Gastrocnemius medialis (tissue), 4 donors: ENCODE results near the gene SSPN. TPM values are rescaled to one million over a fixed set of nuclear protein-coding genes. Genes with fewer than 3 reads are reported as not detected.

ENCODE experiments used
- ATAC-seq, 2 donors: fragments of 150-250 bp; one replicate each; pipeline ENCODE4 v1.9.1; 2016
- DNase-seq, 2 donors: peaks; one replicate each; pipeline ENCODE4 v3.0.0-alpha.2; 2019
- H3K27ac ChIP-seq, 4 donors: fragments of 200-600 bp; sonication (generic); 1 replicate in 1 of 4; 2 replicates in 3 of 4; pipeline ENCODE4 v1.5.1; 2016 to 2018; ENCODE audit warnings: mild to moderate bottlenecking in 2 of 4, moderate library complexity in 1 of 4
- H3K27me3 ChIP-seq, 3 donors: fragments of 200-600 bp; sonication (generic) in 2 of 3; 1 replicate in 1 of 3; 2 replicates in 2 of 3; pipeline versions ENCODE4 v1.5.1 to v1.6.0; 2016 to 2019; ENCODE audit warnings: mild to moderate bottlenecking in 1 of 3, moderate library complexity in 1 of 3
- H3K36me3 ChIP-seq, 2 donors: fragments of 200-600 bp; sonication (generic) in 1 of 2; one replicate each; pipeline ENCODE4 v1.5.1; 2017 to 2018
- H3K4me1 ChIP-seq, 2 donors: fragments of 200-600 bp; sonication (generic) in 1 of 2; one replicate each; pipeline ENCODE4 v1.5.1; 2016 to 2017; ENCODE audit warnings: mild to moderate bottlenecking in 2 of 2
- H3K4me3 ChIP-seq, 4 donors: fragments of 200-600 bp; sonication (generic) in 3 of 4; 1 replicate in 1 of 4; 2 replicates in 3 of 4; pipeline ENCODE4 v1.5.1; 2016 to 2019; ENCODE audit warnings: mild to moderate bottlenecking in 2 of 4
- H3K9me3 ChIP-seq, 3 donors: fragments of 200-600 bp; sonication (generic) in 2 of 3; 1 replicate in 1 of 3; 2 replicates in 2 of 3; pipeline ENCODE4 v1.5.1; 2016 to 2019
- POLR2A ChIP-seq, 2 donors: fragments of 450-650 bp; IDR thresholded peaks; one replicate each; pipeline ENCODE4 v1.6.1; 2017; ENCODE audit warnings: antibody characterized with exemption in 2 of 2, mild to moderate bottlenecking in 2 of 2, moderate library complexity in 2 of 2
- in situ Hi-C, 4 donors: fragments of 200-750 bp; cut with MboI; loops; one replicate each; pipeline versions ENCODE4 v1.15.0 to v1.8.0; 2017; ENCODE audit warnings: low sequenced_read_pairs in 4 of 4
- intact Hi-C: fragments of 100-400 bp; cut with DNase I; formaldehyde crosslinking; loops from one replicate; pipeline ENCODE4 v1.15.1; 2023; ENCODE audit warnings: low total_unique reads
- total RNA-seq, 4 donors: library from RNA; depleted of rRNA; stranded (reverse); fragments of >200 nt; gene quantifications; one replicate each; pipeline versions ENCODE4 v1.1.0 to v1.2.3, GENCODE V29; 2016
- TF ChIP-seq, protein P1 (sequence below), 5 experiments: fragments of 450-650 bp in 3 of 5; fragments of 200-600 bp in 2 of 5; sonication (generic) in 2 of 5; IDR thresholded peaks in 4 of 5; conservative IDR thresholded peaks in 1 of 5; 1 replicate in 4 of 5; 2 replicates in 1 of 5; pipeline ENCODE4 v1.5.1; 2016 to 2019; ENCODE audit warnings: antibody characterized with exemption in 5 of 5, mild to moderate bottlenecking in 3 of 5, moderate library complexity in 3 of 5

SSPN gene
- total RNA-seq, 4 donors from 2014 or later, result 23.0 to 65.7 (median 32.4) TPM

DNA sequence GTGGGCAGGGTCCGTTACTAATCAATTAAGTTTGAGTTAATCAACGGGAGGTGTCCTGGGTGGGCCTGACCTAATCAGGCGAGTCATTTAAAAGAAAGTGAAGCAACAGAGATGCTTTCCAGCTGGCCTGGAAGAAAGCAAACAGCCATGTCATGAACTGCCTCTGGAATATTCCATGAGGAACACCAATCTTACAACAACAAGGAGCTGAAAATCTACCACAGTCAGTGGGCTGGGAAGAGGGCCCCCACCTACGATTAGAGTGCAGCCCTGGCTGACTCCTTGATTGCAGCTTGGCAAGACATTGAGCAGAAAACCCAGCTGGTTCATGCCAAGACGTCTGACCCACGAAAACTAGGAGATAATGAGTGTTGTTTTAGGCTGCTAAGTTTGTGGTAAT is 56.2 kb downstream of the SSPN start:
- no peak for TF ChIP-seq POLR2A (IDR thresholded peaks at IDR 0.05)
- TF ChIP-seq, protein P1, sequence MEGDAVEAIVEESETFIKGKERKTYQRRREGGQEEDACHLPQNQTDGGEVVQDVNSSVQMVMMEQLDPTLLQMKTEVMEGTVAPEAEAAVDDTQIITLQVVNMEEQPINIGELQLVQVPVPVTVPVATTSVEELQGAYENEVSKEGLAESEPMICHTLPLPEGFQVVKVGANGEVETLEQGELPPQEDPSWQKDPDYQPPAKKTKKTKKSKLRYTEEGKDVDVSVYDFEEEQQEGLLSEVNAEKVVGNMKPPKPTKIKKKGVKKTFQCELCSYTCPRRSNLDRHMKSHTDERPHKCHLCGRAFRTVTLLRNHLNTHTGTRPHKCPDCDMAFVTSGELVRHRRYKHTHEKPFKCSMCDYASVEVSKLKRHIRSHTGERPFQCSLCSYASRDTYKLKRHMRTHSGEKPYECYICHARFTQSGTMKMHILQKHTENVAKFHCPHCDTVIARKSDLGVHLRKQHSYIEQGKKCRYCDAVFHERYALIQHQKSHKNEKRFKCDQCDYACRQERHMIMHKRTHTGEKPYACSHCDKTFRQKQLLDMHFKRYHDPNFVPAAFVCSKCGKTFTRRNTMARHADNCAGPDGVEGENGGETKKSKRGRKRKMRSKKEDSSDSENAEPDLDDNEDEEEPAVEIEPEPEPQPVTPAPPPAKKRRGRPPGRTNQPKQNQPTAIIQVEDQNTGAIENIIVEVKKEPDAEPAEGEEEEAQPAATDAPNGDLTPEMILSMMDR (IDR thresholded peaks at IDR 0.05 in 4 of 5, conservative IDR thresholded peaks at IDR 0.05 in 1 of 5), result no peak
- ATAC-seq (no peak), DNase-seq (no peak)
- H3K9me3 ChIP-seq, result no peaks in the 10 kb centered on the region
- intact Hi-C loops, result no loop called here
- in situ Hi-C loops, result no loop called here
- H3K27ac ChIP-seq, result no peak overlapping the region
- no peaks in the 10 kb centered on the region for H3K36me3 ChIP-seq
- H3K27me3 ChIP-seq, result no peaks in the 10 kb centered on the region
- no peak overlapping the region for H3K4me3 ChIP-seq
- no peaks in the 10 kb centered on the region for H3K4me1 ChIP-seq

GRCh38 chr12:26252946-26253345 is 57.6 kb downstream of the SSPN start:
- in situ Hi-C loops (no loop called here), intact Hi-C loops (no loop called here)
- TF ChIP-seq, protein P1 (IDR thresholded peaks at IDR 0.05 in 4 of 5, conservative IDR thresholded peaks at IDR 0.05 in 1 of 5), result no peak
- TF ChIP-seq POLR2A (IDR thresholded peaks at IDR 0.05), result no peak
- Histone ChIP-seq H3K36me3 (no peaks in the 10 kb centered on the region), H3K27me3 (no peaks in the 10 kb centered on the region), H3K4me3 (no peak overlapping the region), H3K9me3 (no peaks in the 10 kb centered on the region), H3K4me1 (no peaks in the 10 kb centered on the region), H3K27ac (no peak overlapping the region)
- ATAC-seq (no peak), DNase-seq (no peak)

DNA sequence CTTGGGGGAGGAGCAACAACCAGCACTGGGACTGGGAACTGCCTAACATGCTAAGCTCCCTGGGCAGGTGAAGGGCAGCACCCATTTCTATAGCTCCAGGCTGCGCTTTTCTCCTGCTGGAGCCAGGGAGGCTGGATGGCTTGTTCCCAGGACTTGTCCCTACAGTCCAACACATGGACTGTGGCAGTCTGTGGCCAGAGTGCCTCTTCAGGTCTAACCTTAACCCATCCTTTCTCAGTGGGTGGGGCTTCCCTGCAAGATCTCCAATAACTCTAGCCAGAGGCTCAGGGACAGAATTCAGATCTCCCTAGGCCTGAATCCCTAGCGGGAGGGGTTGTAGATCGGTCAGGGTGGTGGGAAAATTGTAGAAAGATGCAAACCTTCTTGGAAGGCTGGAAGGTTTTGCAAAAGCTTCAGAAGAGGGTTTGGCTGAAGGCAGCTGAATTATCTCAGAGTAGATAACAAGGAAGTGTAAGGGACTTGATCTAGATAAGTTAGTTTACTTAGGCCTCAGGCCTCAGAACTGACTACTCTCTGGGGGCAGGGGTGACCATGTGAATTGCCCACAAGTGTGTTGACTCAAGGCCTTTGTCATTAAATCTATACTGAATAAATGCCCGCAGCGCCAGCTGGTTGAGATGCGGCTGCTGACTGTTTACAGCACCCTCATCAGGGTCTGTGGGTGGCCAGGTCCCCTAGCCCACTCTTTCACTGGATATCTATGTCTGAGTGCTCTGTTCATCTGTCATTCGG is 60.7 kb downstream of the SSPN start:
- in situ Hi-C loops, result no loop called here
- DNase-seq, result no peak

DNA sequence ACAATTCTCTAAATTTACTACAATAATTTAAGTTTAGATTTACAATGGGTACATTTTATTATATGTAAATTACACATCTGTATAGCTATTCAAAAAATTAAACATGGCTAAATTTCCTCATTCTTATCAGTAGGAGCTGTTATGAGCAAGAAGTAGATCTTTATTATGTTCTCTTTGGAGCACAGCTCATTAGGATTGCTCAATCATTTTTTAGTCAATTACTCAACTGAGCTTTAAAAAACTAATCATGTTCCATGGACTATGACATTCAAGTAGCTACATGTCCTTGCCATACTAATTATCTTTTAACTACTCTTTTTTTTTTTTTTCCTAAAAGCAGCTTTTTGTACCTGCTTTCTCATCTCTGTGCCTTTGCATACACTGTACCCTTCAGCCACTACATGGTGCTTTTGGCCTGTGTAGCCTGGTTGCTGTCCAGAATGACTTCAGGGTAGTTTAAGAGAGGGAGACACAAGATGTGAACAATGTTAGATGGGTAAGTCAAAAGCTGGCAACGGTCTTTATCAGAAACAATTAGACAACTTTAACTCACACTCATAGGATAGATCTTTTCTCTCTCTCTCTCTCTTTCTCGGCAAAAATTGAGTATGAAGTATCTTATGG is 69.0 kb downstream of the SSPN start:
- H3K36me3 ChIP-seq, result no peaks in the 10 kb centered on the region
- no peaks in the 10 kb centered on the region for H3K4me1 ChIP-seq
- H3K4me3 ChIP-seq, result no peak overlapping the region
- H3K27me3 ChIP-seq, result no peaks in the 10 kb centered on the region
- H3K9me3 ChIP-seq, result no peaks in the 10 kb centered on the region
- DNase-seq (no peak), ATAC-seq (no peak)
- H3K27ac ChIP-seq, result no peak overlapping the region
- intact Hi-C loops (no loop called here), in situ Hi-C loops (no loop called here)
- TF ChIP-seq POLR2A (IDR thresholded peaks at IDR 0.05), result no peak
- TF ChIP-seq, protein P1 (IDR thresholded peaks at IDR 0.05 in 4 of 5, conservative IDR thresholded peaks at IDR 0.05 in 1 of 5), result no peak

More for the DNA sequence above, 60.7 kb downstream of the SSPN start:
- H3K4me3 ChIP-seq, result no peak overlapping the region
- ATAC-seq, result no peak
- no peak overlapping the region for H3K27ac ChIP-seq
- H3K9me3 ChIP-seq, result no peaks in the 10 kb centered on the region
- TF ChIP-seq, protein P1 (IDR thresholded peaks at IDR 0.05 in 4 of 5, conservative IDR thresholded peaks at IDR 0.05 in 1 of 5), result no peak
- no peak for TF ChIP-seq POLR2A (IDR thresholded peaks at IDR 0.05)
- no peaks in the 10 kb centered on the region for H3K36me3 ChIP-seq
- intact Hi-C loops, result no loop called here
- H3K4me1 ChIP-seq, result no peaks in the 10 kb centered on the region
- H3K27me3 ChIP-seq, result no peaks in the 10 kb centered on the region
